SK-MEL-5 (cell line): ENCODE results near the gene FBXO28. TPM values are rescaled to one million over a fixed set of nuclear protein-coding genes. Genes with fewer than 3 reads are reported as not detected.
"Not testable (repeated sequence)": the region's sequence is repeated elsewhere in the genome, so short reads cannot be mapped to it uniquely, and the experiment has no call there.

Experiments
- DNase-seq: peaks from one replicate; pipeline ENCODE4 v3.0.0-alpha.2; 2016; ENCODE audit warnings: low read depth, low spot score
- in situ Hi-C: cut with HindIII; loops from 2 replicates; pipeline ENCODE4 v1.10.0; 2016; ENCODE audit warnings: low sequenced_read_pairs, high pct_unique_total_duplicates, low pct_unique_long_range_greater_than_20kb
- polyA plus RNA-seq, 2 experiments: library from polyadenylated mRNA; depleted of rRNA; stranded (reverse); fragments of >200 nt; gene quantifications; 2 replicates each; pipeline ENCODE4 v1.2.3, GENCODE V29; 2015
- total RNA-seq: library from RNA; depleted of rRNA; stranded (reverse); fragments of >200 nt; shearing (Covaris generic); gene quantifications from 2 replicates; pipeline ENCODE4 v1.2.3, GENCODE V29; 2014; rRNA removed

FBXO28 gene, protein sequence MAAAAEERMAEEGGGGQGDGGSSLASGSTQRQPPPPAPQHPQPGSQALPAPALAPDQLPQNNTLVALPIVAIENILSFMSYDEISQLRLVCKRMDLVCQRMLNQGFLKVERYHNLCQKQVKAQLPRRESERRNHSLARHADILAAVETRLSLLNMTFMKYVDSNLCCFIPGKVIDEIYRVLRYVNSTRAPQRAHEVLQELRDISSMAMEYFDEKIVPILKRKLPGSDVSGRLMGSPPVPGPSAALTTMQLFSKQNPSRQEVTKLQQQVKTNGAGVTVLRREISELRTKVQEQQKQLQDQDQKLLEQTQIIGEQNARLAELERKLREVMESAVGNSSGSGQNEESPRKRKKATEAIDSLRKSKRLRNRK
- total RNA-seq = 34.2 and 37.3 TPM in 2 replicates
- polyA plus RNA-seq (2015; cell fraction: cytosol; rRNA removed) = 17.9 and 18.8 TPM in 2 replicates
- polyA plus RNA-seq (2015; cell fraction: nucleus; rRNA removed) = 14.5 and 15.0 TPM in 2 replicates

DNA sequence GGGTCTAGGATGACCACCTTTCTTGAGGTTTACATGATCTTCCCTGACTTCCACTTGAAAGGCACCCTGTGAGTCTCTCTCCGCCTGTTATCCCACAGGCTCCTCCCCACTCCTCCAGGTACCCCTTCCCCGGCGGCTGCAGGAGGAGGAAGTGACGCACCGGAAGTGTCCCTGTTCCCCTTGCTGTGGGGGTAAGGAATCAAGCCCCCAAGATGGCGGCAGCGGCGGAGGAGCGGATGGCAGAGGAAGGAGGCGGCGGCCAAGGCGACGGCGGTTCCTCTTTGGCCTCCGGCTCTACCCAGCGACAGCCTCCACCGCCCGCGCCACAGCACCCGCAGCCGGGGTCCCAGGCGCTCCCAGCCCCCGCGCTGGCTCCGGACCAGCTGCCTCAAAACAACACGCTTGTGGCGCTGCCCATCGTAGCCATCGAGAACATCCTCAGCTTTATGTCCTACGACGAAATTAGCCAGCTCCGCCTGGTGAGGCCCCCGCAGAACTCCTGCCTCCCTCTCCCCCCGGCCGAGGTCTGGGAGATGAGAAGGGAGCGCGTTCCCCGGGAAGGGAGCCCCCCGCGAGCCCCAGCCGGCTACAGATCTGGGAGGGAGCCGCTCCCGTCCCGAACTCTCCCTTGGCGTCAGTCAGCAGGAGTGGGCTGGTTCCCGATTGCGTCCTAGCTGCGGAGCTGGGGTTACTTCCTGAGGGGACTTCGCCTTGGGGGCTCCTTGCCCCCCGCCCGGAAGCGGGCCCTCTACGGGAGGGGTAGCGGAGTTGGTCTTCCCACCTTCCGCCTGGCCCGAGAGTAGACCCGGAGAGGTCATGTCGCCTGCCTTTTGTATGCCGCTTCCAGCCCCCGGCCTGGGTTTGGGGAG lies at the start of gene FBXO28:
TSS of gene FBXO28 (plus strand) at position 194 of the 869 bp plus-strand sequence. CDS start at position 213, 19 bp downstream.
- in situ Hi-C loops = no loop called here
- peak; percentile 94 for DNase-seq

DNA sequence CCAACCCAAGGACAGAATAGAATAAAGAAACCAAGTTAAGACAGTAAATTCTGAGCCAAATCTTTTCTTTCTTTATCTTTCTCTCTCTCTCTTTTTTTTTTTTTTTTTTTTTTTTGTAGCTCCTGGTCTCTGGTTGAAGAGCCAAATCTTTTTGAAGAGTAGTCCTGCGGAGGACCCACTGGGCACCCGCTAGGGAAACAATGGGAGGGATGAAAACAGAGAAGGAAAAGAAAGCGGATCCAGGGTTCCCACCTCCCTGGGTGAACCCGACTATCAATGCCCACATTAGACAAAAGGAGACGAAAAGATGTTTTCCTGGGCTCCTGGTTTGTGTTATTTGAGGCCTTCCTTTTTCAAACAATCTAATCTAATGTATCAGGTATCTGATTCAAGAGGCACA lies 49.8 kb upstream of the FBXO28 start:
- in situ Hi-C loops = no loop called here
- no peak for DNase-seq

DNA sequence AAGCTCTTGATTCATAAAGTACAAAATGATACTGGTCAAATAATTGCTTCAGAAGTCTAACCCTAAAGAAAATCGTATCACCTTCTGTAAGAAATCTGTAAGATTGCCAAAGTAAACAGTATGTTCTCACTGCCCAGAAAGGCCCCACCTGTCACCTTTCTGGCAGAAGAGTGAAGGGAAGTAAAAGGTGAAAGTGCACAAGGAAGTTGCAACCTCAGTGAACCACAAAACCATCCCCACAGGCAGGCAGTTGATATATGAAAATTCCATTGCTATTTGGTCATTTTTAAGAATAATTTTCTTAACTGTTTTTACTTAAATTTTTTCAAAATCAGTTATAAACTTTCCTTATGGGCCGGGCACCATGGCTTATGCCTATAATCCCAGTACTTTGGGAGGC lies 48.5 kb upstream of the FBXO28 start:
- DNase-seq = no peak
- in situ Hi-C loops = no loop called here

DNA sequence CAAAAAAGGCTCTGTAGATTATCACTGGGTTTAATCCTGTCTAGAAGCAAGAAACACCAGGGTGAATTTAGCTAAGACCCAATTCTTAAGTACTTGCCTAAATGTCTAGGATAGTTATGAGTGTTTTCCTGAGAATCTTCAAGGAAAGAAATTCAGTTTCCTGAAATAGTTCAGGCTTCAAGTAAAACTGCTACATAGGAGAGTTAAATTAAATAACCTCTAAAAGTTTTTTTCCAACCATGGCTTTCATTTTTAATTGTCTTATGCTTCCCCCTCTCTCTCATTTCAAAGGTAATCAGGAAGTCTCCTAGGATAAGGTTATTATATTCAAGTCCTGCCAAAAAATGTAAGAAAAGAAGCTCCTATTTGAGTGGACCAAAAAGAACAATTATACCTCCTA lies 46.7 kb upstream of the FBXO28 start:
- in situ Hi-C loops = no loop called here

DNA sequence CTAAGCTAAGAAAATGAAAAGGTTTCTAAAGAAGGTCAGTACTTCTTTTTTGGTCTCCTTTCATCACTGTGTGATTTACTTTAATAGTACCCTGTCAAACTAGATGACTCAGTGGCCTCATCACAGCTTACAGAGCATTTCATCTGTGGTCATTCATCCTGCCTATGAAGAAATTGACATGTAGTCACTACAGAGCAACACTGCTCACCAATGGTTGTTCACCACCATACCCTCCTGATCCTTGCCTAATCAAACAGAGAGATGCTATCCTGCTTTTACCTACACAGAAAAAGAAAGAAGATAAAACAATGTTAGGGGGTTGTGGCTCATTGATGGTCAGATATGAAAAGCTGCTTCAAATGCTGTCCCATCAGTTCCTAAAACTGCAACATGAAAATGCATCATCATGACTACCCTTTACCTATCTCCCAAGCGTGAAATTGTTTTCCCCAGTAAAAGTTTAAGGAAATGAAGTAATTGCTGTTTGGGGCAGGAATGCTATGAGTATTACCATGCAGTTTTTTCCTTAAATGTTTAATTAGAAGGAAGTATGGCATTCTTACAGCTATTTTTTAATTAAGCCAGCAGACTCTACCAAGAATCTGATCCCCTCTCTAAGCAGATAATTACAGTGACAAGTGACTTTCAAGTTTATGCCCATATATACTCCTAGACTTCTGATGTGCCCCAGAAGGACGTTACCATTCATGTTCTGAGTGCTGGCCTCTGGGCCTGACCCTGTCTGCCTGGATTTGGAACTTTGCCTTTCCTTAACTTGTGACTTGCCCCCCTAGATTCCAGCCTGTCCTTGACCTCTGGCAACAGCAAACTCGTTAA lies 46.1 kb upstream of the FBXO28 start:
- DNase-seq = no peak

More for the DNA sequence above, 46.7 kb upstream of the FBXO28 start:
- DNase-seq = no peak

DNA sequence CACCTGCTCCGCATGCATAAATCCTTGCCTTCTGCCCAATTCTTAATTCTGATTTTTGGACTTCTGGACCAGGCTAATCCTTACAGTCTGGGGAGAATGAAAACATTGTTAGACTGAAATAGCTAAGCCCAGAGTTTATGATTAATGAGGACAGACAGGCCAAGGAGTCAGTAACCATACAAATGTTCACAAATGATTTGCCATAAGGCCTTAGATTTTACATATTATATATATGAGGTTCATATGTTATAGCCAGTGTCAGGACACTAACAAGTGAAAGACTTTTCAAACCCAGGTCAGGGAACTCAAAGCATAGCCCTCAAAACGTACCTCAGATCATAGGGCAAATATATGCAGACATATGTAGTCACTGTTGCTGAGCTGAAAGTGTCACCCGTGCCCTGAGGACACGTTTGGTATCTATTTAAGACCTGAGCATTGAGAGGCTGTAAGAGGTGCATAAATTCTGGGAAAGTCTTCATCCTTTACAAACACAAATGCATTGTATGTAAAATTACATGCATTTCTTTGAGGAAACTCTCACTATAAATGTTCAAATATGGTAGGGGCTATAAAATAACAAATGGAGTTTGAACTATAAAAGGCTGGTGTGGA lies 45.3 kb upstream of the FBXO28 start:
- no peak for DNase-seq
- in situ Hi-C loops = no loop called here

More for the DNA sequence above, 46.1 kb upstream of the FBXO28 start:
- in situ Hi-C loops = no loop called here

DNA sequence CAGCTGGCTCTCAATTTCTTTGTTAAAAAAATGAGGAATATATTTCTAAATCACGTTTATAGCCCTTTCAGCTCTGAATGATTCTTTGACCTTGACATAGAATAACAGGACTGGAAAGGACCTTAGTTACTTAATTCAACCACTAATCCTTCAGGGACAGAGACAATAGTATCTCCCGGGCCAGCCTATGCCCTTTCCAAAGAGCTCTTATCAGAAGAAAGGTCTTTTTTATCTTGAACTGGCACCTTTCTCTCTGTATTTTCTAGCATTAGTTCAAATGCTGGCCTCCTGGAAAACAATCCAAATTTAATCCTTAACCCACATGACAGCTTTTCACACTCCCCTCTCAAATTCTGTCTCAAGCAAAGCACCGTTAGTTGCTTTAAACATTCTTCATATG lies 44.8 kb upstream of the FBXO28 start:
- DNase-seq = no peak
- in situ Hi-C loops = no loop called here

DNA sequence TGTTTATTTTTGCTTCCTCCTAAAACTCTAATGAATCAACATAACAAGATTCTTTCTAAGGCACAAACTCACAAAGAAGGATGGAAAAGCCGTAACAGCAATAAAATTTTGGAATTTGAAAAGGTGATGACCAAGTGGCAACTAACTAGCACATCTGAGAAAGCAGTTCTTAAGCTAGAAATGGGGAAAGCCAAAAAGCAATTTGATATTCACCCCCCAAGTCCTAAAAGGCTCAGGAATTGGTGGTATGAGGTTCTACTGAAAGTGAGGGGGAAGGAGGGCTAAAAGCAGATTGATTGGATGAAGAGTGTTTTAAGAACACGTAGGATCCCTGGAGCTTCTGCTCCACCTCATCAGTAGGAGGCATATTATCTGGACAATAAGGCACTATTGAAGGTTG lies 43.4 kb upstream of the FBXO28 start:
- in situ Hi-C loops = no loop called here
- no peak for DNase-seq

DNA sequence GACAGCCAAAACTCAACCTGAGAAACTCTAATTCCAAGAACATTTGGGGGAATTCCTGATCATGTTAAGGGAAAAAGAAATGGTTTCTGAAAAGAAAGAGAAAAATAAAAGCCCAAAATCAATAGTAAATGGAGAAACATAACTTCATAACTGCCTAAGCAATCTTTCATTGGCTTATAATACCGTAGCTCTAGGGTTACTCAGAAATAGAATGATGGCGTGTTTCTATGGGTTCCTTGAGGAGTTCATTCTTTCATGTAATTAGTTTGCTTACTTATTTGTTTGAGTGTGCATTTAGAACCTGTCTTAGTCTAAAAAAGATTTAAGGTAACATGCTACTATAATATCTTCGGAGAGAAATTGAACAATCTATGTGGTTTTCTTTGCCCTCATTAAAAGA lies 37.5 kb upstream of the FBXO28 start:
- no peak for DNase-seq
- in situ Hi-C loops = no loop called here

DNA sequence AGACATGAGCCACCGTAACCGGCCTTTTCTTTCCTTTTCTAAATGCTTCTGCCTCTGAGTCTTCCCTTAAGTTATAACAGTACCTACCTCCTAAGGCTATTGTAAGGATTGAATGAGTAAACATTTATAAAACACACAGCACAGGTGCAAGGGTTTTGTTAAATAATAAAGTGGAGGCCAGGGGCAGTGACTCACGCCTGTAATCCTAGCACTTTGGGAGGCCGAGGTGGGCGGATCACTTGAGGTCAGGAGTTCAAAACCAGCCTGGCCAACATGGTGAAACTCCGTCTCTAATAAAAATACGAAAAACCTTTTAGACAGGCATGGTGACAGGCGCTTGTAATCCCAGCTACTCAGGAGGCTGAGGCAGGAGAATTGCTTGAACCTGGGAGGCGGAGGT lies 34.3 kb upstream of the FBXO28 start:
- not testable (repeated sequence) for DNase-seq

DNA sequence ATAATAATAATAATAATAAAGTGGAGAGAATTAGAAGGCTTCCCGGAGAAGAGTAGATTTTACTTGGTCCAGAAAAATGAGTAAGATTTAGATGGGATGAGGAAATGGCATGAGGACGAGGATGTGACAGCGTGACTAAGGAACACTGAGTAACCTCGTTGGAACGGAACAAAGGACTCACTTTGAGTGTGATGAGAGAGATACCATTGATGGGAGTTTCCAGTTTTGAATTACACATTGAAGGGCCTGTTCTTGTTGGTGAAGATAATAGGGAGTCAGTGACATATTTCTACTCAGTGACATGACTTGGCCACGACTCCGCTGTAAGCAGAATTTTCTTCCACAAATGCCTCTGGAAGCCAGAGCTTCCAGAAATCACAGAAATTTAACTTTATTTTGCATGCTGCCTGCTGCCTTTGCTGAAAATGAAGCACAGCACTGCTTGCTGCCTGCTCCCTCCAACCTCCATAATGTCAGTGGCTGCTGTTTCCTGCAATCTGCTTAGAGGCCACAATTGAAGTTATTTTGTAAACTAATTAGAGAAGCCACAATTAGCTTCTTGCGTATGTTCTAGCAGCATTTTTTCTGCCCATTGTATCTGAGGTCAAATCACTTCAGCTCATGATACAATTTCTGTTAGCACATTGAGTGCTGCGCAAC lies 33.7 kb upstream of the FBXO28 start:
- peak; percentile 26 for DNase-seq
- in situ Hi-C loops = no loop called here

More for the DNA sequence above, 34.3 kb upstream of the FBXO28 start:
- in situ Hi-C loops = not testable (repeated sequence)

DNA sequence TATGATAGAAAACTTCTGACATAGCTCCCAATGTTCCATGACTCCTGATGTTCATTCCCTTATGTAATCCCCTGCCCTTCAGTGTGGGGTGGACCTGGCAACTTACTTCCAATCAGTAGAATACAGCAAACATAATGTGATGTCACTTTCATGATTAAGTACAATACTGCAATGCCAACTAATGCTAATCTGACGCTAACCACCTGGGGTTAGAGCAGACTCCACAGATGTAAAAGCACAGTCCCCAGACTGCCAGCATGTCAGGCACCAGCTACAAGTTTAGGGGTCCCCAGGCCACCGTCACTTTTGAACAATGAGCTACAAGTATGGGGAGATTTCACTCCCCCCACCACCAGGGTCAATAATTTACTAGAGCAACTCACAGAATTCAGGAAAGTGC lies 32.3 kb upstream of the FBXO28 start:
- no peak for DNase-seq
- in situ Hi-C loops = no loop called here

DNA sequence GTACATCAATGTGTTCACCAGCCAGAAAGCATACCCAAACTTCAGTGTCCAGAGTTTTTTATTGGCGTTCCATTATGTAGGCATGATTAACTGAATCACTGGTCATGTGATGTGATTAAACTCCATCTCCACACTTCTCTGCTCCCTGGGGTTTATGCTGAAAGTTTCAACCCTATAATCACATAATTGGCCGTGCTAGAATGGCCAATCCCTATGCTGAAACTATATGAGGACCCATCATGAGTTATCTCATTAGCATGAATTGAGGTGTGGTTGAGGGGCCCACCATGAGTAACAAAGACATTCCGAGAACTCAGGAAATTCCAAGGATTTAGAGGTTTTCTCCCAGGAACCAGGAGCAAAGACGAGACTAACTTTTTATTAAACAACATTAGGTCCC lies 31.8 kb upstream of the FBXO28 start:
- DNase-seq = no peak
- in situ Hi-C loops = no loop called here

DNA sequence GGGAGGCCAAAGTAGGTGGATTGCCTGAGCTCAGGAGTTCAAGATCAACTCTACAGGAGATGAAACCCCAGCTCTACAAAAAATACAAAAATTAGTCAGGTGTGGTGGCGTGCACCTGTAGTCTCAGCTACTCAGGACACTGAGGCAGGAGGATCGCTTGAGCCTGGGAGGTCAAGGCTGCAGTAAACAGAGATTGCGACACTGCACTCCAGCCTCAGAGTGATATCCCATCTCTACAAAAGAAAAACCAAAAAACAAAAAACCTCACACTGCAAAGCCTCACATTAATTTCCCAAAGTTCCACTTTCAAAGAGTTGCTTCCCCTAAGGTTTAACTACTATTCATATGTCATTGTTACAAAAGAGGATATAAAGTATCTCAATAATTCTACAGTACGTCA lies 29.0 kb upstream of the FBXO28 start:
- no peak for DNase-seq
- in situ Hi-C loops = no loop called here

DNA sequence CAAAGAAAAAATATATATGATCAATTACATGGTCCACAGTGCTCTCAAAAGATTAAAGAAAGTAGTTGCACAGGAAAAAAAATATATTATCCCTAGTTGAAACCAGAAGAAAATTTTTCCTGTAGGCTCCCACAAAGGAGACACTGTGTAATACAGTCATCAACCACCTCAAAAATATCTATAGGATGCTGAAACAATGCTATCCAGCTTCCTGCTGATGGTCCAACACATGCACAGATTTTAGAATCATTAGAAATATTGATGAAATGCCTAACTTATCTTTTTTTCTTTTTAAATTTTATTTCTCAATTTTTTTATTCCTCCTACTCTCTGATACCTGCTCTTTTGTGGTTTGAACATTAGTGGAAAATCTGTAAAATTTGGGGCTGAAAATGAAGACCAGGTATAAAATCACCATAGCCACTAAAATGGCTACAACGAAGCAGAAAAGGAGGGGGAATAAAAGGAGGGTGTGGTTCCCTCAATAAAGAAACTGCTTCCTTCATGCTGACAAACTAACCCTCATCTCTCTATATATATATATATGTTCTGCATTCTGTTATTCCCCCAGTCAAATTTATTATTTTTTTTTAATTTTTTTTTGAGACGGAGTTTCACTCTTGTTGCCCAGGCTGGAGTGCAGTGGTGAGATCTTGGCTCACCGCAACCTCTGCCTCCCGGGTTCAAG lies 28.3 kb upstream of the FBXO28 start:
- DNase-seq = no peak
- in situ Hi-C loops = no loop called here

DNA sequence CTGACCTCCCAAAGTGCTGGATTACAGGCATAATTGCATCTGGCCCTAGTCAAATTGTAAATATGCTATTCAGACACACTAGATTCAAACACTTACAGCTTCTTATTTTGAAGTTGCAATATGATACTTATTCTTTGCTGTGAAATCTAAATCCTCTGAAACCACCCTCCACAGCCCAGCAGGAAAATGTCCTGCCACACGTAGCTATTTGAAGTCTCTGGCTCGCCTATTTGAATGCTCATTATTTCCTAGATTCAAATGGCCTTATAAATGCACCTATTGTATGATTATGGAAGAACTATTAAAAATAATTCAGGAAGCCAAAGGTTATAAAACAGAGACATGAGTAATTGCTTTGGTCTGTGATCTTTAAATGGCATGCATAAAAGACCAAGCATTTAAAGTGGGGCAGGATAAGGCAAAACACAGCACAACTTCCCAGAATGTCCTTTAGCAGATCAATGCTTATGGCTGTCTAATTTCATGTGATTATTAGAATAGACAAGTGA lies 26.6 kb upstream of the FBXO28 start:
- DNase-seq = peak; percentile 50
- in situ Hi-C loops = no loop called here
